ENCODE data around the gene NCAPG2.
A peak's percentile ranks its signal among the peaks of the same experiment; 100 is the strongest.

Gene NCAPG2

DNA sequence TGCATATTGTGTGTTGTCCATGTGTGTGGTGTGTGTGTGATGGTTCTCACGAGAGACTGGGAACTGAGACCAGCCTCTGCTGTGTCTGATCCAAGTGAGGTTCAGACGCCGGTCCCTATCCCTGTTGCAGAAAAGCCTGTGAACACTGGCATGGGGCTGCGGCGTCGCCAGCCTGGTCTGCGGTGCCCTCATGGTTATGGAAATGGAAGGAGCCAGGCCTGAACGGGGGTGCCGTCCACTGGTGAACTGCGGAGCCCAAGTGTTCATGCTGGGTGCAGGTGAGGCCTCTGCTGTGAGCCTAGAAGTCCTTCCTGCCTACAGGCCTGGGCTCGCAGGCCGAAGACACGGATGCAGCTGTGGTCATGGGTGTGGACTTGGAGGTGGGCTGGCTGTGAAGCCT is 18.7 kb upstream of the NCAPG2 start:
- no peak for DNase-seq (ENCODE audit: low read depth)
- H3K4me3 ChIP-seq (ENCODE audit: low read length): no peak overlapping the region
- TF ChIP-seq, protein P1, sequence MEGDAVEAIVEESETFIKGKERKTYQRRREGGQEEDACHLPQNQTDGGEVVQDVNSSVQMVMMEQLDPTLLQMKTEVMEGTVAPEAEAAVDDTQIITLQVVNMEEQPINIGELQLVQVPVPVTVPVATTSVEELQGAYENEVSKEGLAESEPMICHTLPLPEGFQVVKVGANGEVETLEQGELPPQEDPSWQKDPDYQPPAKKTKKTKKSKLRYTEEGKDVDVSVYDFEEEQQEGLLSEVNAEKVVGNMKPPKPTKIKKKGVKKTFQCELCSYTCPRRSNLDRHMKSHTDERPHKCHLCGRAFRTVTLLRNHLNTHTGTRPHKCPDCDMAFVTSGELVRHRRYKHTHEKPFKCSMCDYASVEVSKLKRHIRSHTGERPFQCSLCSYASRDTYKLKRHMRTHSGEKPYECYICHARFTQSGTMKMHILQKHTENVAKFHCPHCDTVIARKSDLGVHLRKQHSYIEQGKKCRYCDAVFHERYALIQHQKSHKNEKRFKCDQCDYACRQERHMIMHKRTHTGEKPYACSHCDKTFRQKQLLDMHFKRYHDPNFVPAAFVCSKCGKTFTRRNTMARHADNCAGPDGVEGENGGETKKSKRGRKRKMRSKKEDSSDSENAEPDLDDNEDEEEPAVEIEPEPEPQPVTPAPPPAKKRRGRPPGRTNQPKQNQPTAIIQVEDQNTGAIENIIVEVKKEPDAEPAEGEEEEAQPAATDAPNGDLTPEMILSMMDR (conservative IDR thresholded peaks at IDR 0.05; ENCODE audit: low read length): no peak

DNA sequence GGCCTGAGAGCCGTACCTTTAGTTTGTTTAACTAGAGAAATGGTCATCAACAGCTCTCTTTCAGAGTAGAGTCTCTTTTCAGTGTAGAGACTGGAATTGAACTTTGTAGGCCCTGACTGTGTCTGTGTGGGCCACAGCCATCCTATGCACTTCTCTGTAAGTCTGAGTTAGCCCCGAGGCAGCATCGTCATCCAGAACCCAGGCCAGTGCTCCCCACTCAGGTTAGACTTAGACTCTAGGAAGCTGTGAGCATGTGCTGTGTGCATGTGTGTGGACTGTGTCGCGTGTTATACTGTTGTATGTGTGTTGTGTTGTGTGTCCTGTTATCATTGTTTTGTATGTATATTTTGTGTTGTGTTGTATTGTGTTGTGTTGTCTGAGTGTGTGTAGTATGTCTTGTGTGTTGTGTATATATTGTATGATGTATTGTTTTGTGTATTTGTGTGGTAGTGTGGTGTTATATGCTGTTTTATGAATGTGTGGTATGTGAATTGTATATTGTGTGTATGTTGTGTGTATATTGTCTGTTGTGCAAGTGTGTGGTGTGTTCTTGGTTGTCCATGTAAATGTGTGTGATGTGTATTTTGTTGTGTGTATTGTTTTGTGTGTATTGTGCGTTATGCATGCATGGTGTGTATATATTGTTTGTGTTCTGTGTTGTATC is 18.1 kb upstream of the NCAPG2 start:
- DNase-seq (ENCODE audit: low read depth): no peak
- TF ChIP-seq, protein P1 (conservative IDR thresholded peaks at IDR 0.05; ENCODE audit: low read length): no peak
- H3K4me3 ChIP-seq (ENCODE audit: low read length): no peak overlapping the region

DNA sequence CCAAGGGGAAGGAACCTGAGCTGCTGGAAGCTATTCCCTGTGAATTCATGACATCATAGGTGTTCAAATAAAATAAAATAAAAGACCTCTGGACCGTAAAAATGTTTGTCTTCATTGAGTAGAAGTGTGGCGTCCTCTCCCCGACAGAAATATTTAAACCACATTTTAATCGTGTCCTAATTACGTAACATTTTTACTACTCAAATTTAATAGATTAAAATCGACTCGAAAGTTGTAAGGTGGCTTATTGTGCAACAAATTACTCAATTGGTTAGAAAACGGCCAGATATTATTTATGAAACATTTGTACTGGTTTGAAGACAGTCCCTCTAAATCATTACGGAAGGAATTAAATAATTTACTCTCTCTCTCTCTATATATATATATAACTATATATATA is 15.5 kb upstream of the NCAPG2 start:
- no peak overlapping the region for H3K4me3 ChIP-seq (ENCODE audit: low read length)
- TF ChIP-seq, protein P1 (conservative IDR thresholded peaks at IDR 0.05; ENCODE audit: low read length): no peak

DNA sequence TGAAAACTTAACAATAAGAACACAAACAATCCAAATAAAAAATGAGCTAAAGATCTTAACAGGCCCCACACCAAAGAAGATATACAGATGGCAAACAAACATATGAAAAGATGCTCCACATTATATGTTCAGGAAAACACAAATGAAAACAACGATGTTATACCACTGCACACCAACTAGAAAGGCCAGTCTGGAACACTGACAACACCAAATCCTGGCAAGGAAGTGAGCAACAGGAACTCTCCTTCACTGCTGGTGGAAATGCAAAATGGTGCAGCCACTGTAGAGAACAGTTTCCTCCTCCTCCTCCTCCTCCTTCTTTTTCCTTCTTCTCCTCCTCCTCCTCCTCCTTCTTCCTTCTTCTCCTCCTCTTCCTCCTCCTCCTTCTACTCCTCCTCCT is 12.2 kb upstream of the NCAPG2 start:
- no peak overlapping the region for H3K4me3 ChIP-seq (ENCODE audit: low read length)
- DNase-seq (ENCODE audit: low read depth): no peak
- TF ChIP-seq, protein P1 (conservative IDR thresholded peaks at IDR 0.05; ENCODE audit: low read length): no peak

More for the DNA sequence above, 15.5 kb upstream of the NCAPG2 start:
- DNase-seq (ENCODE audit: low read depth): no peak

DNA sequence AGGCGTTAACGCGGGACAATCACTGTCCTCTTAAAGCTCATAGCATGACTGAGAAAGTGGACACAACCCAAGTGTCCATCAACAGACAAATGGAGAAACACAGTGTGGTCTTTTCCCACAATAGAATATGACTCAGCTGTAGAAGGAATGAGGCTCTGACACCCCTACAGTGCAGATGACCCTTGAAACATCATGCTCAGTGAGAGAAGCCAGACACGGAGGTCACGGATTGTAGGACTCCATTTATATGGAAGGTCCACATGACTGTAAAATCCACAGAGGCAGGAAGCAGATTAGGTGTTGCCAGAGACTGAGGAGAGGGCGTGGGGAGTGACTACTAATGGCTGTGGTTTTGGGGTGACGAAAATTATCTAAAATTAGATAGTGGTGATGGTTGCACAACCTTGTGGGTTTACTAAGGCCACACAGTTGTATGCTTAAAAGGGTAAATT is 6.1 kb upstream of the NCAPG2 start:
- no peak overlapping the region for H3K4me3 ChIP-seq (ENCODE audit: low read length)
- DNase-seq (ENCODE audit: low read depth): peak; percentile 78
- TF ChIP-seq, protein P1 (conservative IDR thresholded peaks at IDR 0.05; ENCODE audit: low read length): no peak

DNA sequence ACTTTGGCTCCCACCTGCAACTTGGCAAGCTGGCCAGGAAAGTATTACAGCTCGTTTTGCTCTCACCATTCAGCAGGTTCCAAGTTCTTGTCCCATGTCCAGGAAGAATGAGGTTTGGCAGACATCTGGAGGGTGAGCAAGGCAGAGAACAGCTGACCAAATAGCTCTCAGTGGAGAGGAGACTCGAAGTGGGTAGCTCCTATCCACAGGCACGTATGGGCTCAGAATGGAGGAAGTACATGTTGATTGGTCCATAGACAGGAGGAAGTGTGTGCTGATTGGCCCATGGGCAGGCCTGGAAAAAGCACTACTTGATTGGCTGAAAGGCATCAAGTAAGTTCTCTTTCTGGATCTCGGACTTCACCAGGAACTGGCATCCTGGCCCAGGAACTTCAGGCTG is 3.0 kb upstream of the NCAPG2 start:
- H3K4me3 ChIP-seq (ENCODE audit: low read length): no peak overlapping the region
- DNase-seq (ENCODE audit: low read depth): peak; percentile 40
- TF ChIP-seq, protein P1 (conservative IDR thresholded peaks at IDR 0.05; ENCODE audit: low read length): no peak
